ENCODE measurements around the gene ACSM4.
"Not testable (repeated sequence)": the region's sequence is repeated elsewhere in the genome, so short reads cannot be mapped to it uniquely, and the experiment has no call there.

ACSM4 gene

GRCh38 chr12:7303772-7304171 is at the start of gene ACSM4:
Gene ACSM4 (plus strand): TSS chr12:7304072. CDS start chr12:7304332, 260 bp downstream.
- Histone ChIP-seq H3K4me3 (ENCODE audit: low read length) (no peak within 1 kb of the TSS), H3K9me3 (ENCODE audit: control insufficient read depth, low read length) (no peaks in the 10 kb centered on the region), H3K36me3 (ENCODE audit: control insufficient read depth, insufficient read depth, low read length) (no peaks in the 10 kb centered on the region), H3K9ac (ENCODE audit: low read length) (no peak within 1 kb of the TSS), H3K27me3 (ENCODE audit: control insufficient read depth, insufficient read depth, low read length) (no peaks in the 10 kb centered on the region), H3K4me1 (ENCODE audit: control insufficient read depth, insufficient read depth, low read length) (no peaks in the 10 kb centered on the region)

- no peaks in the 10 kb centered on the region for H3K4me1 ChIP-seq (ENCODE audit: control insufficient read depth, insufficient read depth, low read length)
- no peaks in the 10 kb centered on the region for H3K9me3 ChIP-seq (ENCODE audit: control insufficient read depth, low read length)
- H3K4me3 ChIP-seq (ENCODE audit: low read length): no peak overlapping the region
- no peaks in the 10 kb centered on the region for H3K36me3 ChIP-seq (ENCODE audit: control insufficient read depth, insufficient read depth, low read length)
- no peak overlapping the region for H3K9ac ChIP-seq (ENCODE audit: low read length)
- H3K27me3 ChIP-seq (ENCODE audit: control insufficient read depth, insufficient read depth, low read length): no peaks in the 10 kb centered on the region
These were observed 44.8 kb upstream of the ACSM4 start for GRCh38 chr12:7259060-7259459.

- no peak overlapping the region for H3K9ac ChIP-seq (ENCODE audit: low read length)
- H3K27me3 ChIP-seq (ENCODE audit: control insufficient read depth, insufficient read depth, low read length): no peaks in the 10 kb centered on the region
- H3K4me1 ChIP-seq (ENCODE audit: control insufficient read depth, insufficient read depth, low read length): no peaks in the 10 kb centered on the region
- no peaks in the 10 kb centered on the region for H3K9me3 ChIP-seq (ENCODE audit: control insufficient read depth, low read length)
- no peak overlapping the region for H3K4me3 ChIP-seq (ENCODE audit: low read length)
- H3K36me3 ChIP-seq (ENCODE audit: control insufficient read depth, insufficient read depth, low read length): no peaks in the 10 kb centered on the region
These were observed 39.3 kb upstream of the ACSM4 start for GRCh38 chr12:7264538-7264937.

- Histone ChIP-seq H3K4me1 (ENCODE audit: control insufficient read depth, insufficient read depth, low read length) (no peaks in the 10 kb centered on the region), H3K4me3 (ENCODE audit: low read length) (no peak overlapping the region), H3K9ac (ENCODE audit: low read length) (no peak overlapping the region), H3K9me3 (ENCODE audit: control insufficient read depth, low read length) (no peaks in the 10 kb centered on the region), H3K27me3 (ENCODE audit: control insufficient read depth, insufficient read depth, low read length) (no peaks in the 10 kb centered on the region), H3K36me3 (ENCODE audit: control insufficient read depth, insufficient read depth, low read length) (no peaks in the 10 kb centered on the region)
These were observed 38.6 kb upstream of the ACSM4 start for GRCh38 chr12:7265251-7265650.

- H3K9me3 ChIP-seq (ENCODE audit: control insufficient read depth, low read length): no peaks in the 10 kb centered on the region
- no peak overlapping the region for H3K9ac ChIP-seq (ENCODE audit: low read length)
- no peaks in the 10 kb centered on the region for H3K27me3 ChIP-seq (ENCODE audit: control insufficient read depth, insufficient read depth, low read length)
- H3K36me3 ChIP-seq (ENCODE audit: control insufficient read depth, insufficient read depth, low read length): no peaks in the 10 kb centered on the region
- H3K4me1 ChIP-seq (ENCODE audit: control insufficient read depth, insufficient read depth, low read length): no peaks in the 10 kb centered on the region
- H3K4me3 ChIP-seq (ENCODE audit: low read length): no peak overlapping the region
These were observed 34.6 kb upstream of the ACSM4 start for GRCh38 chr12:7269273-7269672.

GRCh38 chr12:7271893-7272514 is 31.9 kb upstream of the ACSM4 start:
- H3K27me3 ChIP-seq (ENCODE audit: control insufficient read depth, insufficient read depth, low read length): no peaks in the 10 kb centered on the region
- no peaks in the 10 kb centered on the region for H3K4me1 ChIP-seq (ENCODE audit: control insufficient read depth, insufficient read depth, low read length)
- no peaks in the 10 kb centered on the region for H3K9me3 ChIP-seq (ENCODE audit: control insufficient read depth, low read length)
- H3K36me3 ChIP-seq (ENCODE audit: control insufficient read depth, insufficient read depth, low read length): no peaks in the 10 kb centered on the region
- no peak overlapping the region for H3K4me3 ChIP-seq (ENCODE audit: low read length)
- no peak overlapping the region for H3K9ac ChIP-seq (ENCODE audit: low read length)

GRCh38 chr12:7275482-7275881 is 28.4 kb upstream of the ACSM4 start:
- not testable (repeated sequence) for H3K36me3 ChIP-seq (ENCODE audit: control insufficient read depth, insufficient read depth, low read length); H3K4me1 ChIP-seq (ENCODE audit: control insufficient read depth, insufficient read depth, low read length); H3K27me3 ChIP-seq (ENCODE audit: control insufficient read depth, insufficient read depth, low read length); H3K9ac ChIP-seq (ENCODE audit: low read length); H3K9me3 ChIP-seq (ENCODE audit: control insufficient read depth, low read length); H3K4me3 ChIP-seq (ENCODE audit: low read length)

- Histone ChIP-seq H3K27me3 (ENCODE audit: control insufficient read depth, insufficient read depth, low read length) (no peaks in the 10 kb centered on the region), H3K36me3 (ENCODE audit: control insufficient read depth, insufficient read depth, low read length) (no peaks in the 10 kb centered on the region), H3K4me1 (ENCODE audit: control insufficient read depth, insufficient read depth, low read length) (no peaks in the 10 kb centered on the region), H3K9me3 (ENCODE audit: control insufficient read depth, low read length) (no peaks in the 10 kb centered on the region), H3K9ac (ENCODE audit: low read length) (no peak overlapping the region), H3K4me3 (ENCODE audit: low read length) (no peak overlapping the region)
These were observed 21.0 kb upstream of the ACSM4 start for GRCh38 chr12:7282844-7283243.

GRCh38 chr12:7289743-7290142 is 14.1 kb upstream of the ACSM4 start:
- Histone ChIP-seq H3K4me3 (ENCODE audit: low read length) (no peak overlapping the region), H3K27me3 (ENCODE audit: control insufficient read depth, insufficient read depth, low read length) (no peaks in the 10 kb centered on the region), H3K36me3 (ENCODE audit: control insufficient read depth, insufficient read depth, low read length) (no peaks in the 10 kb centered on the region), H3K9ac (ENCODE audit: low read length) (no peak overlapping the region), H3K9me3 (ENCODE audit: control insufficient read depth, low read length) (no peaks in the 10 kb centered on the region), H3K4me1 (ENCODE audit: control insufficient read depth, insufficient read depth, low read length) (no peaks in the 10 kb centered on the region)

- H3K9me3 ChIP-seq (ENCODE audit: control insufficient read depth, low read length); H3K4me1 ChIP-seq (ENCODE audit: control insufficient read depth, insufficient read depth, low read length); H3K4me3 ChIP-seq (ENCODE audit: low read length); H3K27me3 ChIP-seq (ENCODE audit: control insufficient read depth, insufficient read depth, low read length); H3K36me3 ChIP-seq (ENCODE audit: control insufficient read depth, insufficient read depth, low read length); H3K9ac ChIP-seq (ENCODE audit: low read length): not testable (repeated sequence)
These were observed 13.3 kb upstream of the ACSM4 start for GRCh38 chr12:7290588-7290987.

- Histone ChIP-seq H3K4me1 (ENCODE audit: control insufficient read depth, insufficient read depth, low read length) (no peaks in the 10 kb centered on the region), H3K36me3 (ENCODE audit: control insufficient read depth, insufficient read depth, low read length) (no peaks in the 10 kb centered on the region), H3K9ac (ENCODE audit: low read length) (no peak overlapping the region), H3K4me3 (ENCODE audit: low read length) (no peak overlapping the region), H3K27me3 (ENCODE audit: control insufficient read depth, insufficient read depth, low read length) (no peaks in the 10 kb centered on the region), H3K9me3 (ENCODE audit: control insufficient read depth, low read length) (no peaks in the 10 kb centered on the region)
These were observed 11.6 kb upstream of the ACSM4 start for GRCh38 chr12:7292300-7292699.

- no peak overlapping the region for H3K9ac ChIP-seq (ENCODE audit: low read length)
- H3K4me3 ChIP-seq (ENCODE audit: low read length): no peak overlapping the region
- no peaks in the 10 kb centered on the region for H3K36me3 ChIP-seq (ENCODE audit: control insufficient read depth, insufficient read depth, low read length)
- no peaks in the 10 kb centered on the region for H3K27me3 ChIP-seq (ENCODE audit: control insufficient read depth, insufficient read depth, low read length)
- no peaks in the 10 kb centered on the region for H3K4me1 ChIP-seq (ENCODE audit: control insufficient read depth, insufficient read depth, low read length)
- H3K9me3 ChIP-seq (ENCODE audit: control insufficient read depth, low read length): no peaks in the 10 kb centered on the region
These were observed 10.2 kb upstream of the ACSM4 start for GRCh38 chr12:7293670-7294069.

GRCh38 chr12:7295529-7295928 is 8.3 kb upstream of the ACSM4 start:
- H3K4me3 ChIP-seq (ENCODE audit: low read length): no peak overlapping the region
- H3K9ac ChIP-seq (ENCODE audit: low read length): no peak overlapping the region
- no peaks in the 10 kb centered on the region for H3K9me3 ChIP-seq (ENCODE audit: control insufficient read depth, low read length)
- H3K4me1 ChIP-seq (ENCODE audit: control insufficient read depth, insufficient read depth, low read length): no peaks in the 10 kb centered on the region
- no peaks in the 10 kb centered on the region for H3K27me3 ChIP-seq (ENCODE audit: control insufficient read depth, insufficient read depth, low read length)
- no peaks in the 10 kb centered on the region for H3K36me3 ChIP-seq (ENCODE audit: control insufficient read depth, insufficient read depth, low read length)
